GM15510 (cell line): ENCODE results near the gene SNX10.

Experiments used
- POLR2A ChIP-seq: IDR thresholded peaks from 3 replicates; pipeline ENCODE4 v1.6.1; 2011; ENCODE audit warnings: borderline replicate concordance; ENCODE audit not compliant: insufficient read length; ENCODE audit errors: extremely low read depth

Gene SNX10

DNA sequence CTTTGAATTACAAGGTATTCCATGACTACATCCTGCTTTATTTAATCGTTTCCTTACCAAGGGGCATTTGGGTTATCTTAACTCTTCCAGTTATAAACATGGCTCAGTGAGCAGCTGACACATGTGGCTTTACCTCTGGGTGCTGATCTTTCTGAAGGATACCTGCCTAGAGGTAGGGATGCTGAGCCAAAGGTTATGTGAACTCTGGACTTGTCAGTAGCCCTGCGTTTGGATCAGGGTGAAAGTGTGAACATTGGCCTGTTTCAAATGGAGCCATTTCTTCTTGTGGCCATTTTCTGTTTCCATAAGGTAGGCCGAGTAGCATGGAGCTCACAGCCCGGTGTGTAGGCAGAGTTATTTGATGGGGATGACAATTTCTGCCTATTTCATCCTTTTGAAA, 29.2 kb downstream of the SNX10 start:
- TF ChIP-seq POLR2A = no peak

DNA sequence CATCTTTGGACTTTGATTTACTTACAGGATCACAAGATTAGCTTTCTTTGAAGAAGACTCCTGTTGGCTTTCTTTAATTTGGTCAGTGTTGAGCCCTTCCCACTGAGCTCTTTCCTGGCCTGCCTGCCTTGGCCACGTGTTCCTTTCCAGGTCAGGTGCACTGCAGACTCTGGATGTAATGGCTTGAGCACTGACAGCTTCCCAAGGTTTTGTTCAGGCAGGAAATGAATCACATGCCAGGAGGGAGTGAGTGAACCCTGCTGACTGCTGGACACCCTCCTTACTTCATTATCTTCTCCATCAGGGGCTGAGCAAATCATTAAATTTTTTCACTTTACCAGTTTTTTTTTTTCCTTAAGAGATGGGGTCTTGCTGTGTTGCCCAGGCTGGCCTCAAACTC, 29.8 kb downstream of the SNX10 start:
- no peak for TF ChIP-seq POLR2A

DNA sequence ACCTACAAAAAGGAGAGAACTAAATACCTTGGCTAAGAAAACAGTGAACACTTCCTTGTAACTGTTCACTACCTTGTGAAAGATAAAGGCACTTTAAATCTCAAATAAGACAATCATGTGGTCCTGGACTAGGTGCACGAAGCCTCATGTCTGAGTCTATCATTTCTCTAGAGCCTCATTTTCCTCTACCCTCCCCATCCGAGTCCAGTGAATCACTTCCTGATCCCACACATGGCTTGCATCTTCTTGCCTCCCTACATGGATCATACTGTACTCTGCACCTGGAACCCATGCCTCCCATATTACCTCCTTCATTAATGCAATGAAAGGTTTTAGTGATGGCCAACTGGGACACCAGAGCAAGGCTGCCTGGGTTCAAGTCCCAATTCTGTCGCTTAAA, 34.5 kb downstream of the SNX10 start:
- no peak for TF ChIP-seq POLR2A

DNA sequence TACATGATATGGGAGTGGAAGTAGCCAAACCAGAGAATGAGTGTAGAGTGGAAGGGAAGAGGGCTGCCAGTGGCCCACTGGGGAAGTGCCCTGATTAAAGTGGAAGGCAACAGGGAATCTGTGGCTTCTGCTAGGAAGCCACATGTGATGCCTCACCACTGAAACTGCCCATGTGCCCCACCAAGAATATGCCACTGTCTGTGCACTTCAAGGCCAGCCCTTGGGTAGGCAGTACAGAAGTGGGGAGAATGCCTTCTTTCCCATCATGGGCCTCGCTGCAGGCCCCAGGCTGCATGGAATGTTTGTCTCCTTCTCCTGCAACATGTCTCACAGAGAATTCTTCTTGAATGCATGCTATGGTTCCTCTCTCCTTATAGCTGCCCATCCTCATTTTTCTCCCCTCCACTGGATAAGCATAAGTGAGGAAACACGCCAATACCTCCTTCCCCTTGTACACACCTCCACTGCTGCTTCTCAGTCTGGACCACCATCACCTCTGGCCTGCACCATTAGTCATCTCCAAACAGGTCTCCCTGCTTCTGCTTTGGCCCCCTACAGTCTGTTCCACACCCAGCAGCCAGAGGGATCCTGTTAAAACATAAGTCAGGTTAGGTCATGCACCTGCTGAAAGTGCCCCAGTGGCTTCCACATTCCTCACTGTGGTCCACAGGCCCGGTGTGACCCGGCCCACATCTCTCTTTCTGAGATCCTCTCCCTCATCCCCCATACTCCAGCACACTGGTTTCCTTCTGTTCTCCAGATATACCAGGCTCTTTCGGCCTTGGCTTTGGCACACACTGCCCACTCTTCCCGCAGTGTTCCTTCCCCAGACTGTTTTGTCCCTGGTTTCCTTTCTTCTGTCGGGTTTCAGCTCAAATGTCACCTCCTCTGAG, 37.1 kb downstream of the SNX10 start:
- TF ChIP-seq POLR2A = no peak

DNA sequence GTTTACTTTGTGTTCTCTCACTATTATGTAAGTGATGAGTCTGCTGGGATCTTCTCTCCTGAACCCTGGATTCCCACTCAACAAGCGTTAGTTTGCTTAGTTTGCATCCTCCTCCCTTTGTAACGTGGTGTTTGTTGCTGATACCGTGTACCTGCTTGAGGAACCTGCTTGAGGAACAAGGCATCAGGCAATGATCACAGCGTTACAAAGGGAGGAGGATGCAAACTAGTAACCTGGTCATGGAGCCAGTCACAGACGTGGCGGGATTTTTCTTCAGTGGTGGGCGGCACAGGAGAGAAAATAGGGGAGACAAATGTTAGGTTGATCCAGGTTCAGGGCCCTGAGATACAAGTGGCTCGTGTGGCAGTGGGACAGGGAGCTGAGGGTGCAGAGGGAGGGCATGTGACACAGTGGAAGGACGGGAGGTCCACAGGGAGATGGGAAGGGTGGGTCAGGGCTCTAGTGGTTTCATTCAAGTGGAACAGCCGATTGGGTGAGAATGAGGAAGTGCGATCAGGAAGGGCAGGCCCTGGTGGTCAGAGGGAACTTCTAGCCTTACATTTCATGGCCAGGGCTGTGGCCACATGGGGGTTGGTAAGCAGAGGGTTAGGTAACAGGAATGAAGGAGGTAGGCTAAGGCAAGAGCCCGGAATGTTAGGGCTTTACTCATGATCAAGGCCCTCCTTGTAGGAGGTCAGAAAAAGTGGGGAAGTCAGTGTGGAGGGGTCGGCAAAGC, 38.0 kb downstream of the SNX10 start:
- no peak for TF ChIP-seq POLR2A

DNA sequence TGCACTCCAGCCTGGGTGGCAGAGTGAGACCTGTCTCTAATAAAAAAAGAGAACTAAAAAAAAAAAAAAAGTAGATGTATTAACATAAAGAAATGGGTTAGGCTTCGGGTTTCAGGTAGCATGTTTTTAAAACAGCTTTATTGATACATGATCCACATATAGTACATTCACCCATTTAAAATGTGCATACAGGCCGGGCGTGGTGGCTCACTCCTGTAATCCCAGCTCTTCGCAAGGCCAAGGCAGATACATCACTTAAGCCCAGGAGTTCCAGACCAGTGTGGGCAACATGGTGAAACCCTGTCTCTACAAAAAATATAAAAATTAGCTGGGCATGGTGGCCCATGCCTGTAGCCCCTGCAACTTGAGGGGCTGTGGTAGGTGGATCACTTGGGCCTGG, 39.5 kb downstream of the SNX10 start:
- TF ChIP-seq POLR2A = no peak

DNA sequence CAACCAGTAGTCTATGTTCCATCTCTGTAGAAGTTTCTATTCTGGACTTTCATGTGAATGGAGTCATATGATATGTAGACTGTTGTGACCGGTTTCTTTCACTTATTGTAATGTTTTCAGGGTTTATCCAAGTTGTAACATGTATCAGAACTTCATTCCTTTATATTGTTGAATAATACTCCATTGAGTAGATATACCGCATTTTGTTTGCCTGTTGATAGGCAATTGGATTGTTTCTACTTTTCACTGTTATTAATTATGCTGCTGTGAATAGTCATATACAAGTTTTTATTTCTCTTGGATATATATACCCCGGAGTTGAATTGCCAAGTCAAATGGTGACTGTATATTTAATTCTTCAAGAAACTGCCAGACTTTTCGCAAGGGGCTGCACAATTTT, 40.1 kb downstream of the SNX10 start:
- no peak for TF ChIP-seq POLR2A

DNA sequence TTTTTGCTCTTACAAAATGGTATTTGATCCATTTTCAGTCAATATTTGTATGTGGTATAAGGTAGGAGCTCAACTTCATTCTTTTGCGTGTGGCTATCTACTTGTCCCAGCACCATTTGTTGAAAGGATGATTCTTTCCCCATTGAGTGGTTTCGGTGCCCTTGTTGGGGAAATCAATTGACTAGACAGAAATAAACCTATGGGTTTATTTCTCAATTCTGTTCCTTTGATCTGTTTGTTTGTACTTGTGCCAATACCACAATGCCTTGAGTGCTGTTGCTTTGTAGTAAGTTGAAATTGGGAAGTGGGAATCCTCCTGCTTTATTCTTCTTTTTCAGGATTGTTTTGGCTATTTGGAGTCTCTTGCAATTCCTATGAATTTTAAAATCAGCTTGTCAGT, 41.0 kb downstream of the SNX10 start:
- TF ChIP-seq POLR2A = no peak

DNA sequence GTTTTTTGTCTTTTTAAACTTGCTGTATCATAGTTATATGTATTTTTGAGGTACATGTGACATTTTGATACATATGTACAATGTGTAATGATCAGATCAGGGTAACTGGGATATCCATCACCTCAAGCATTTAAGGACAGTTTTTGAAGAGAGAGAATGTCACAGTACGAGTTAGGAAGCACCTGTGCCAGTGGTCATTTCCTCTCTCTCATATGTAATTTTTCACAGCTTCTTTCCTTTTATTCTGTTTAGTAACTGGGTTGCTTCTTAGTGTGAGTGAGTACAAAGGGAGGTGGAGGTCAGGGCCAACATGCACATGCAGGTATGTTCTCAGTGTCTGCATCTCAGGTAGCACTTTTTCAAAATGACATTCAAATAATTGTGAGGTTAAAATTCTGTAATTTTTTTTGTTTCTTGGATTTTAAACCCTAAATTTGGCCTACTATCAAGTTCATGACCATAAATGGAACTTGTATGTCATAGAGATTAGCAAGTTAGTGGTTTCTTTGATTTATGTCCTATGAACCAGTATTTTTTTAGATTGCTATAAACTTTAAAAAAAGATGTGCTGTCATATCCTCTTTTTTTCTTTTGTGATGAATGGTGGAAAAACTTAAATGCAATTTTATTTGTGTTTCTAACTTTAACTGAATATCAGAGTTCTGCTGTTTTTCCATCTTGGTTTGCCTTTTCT, 42.7 kb downstream of the SNX10 start:
- TF ChIP-seq POLR2A = no peak

DNA sequence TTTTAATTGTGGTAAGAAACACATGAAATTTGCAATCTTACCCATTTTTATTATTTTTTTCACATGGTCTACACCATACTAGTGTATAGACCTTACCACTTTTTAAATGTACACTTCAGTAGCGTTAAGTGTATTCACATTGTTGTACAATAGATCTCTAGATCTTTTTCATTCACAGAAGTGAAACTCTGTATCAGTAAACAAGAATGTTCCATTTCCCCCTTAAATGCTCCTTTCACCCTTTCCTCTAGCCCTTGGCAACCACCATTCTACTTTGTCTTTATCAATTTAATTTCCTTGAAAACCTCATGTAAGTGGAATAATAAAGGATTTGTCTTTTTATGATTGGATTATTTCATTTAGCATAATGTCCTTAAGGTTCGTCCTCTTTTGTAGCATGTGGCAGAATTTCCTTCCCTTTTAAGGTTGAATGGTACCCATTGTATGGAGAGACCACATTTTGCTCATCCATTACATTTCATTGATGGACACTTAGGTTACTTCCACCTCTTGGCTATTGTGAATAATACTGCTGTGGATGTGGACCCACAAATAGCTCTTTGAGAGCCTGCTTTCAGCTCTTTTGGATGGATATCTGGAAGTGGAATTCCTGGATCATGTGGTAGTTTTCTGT, 45.7 kb downstream of the SNX10 start:
- no peak for TF ChIP-seq POLR2A

DNA sequence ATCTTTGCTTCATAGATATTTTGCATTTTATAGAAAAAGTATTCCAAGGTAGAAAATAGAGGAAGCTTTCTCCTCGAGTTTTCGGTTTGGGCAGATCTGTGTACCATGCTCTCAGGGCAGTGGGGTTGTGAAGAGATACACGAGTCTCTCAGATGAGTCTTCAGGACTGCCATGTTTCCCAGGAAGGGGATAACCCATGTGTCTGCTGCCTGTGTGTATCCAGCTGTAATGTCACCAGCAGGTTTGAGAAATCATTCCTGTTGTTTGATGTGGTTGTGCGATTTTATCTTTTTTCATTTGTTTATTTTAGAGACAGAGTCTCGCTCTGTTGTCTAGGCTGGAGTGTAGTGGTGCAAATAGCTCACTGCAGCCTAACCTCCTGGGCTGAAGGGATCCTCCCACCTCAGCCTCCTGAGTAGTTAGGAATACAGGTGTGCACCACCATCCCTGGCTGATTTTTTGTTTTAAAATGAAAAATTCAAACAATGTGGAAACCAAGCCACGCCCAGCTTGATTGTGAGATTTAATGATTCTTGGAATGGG, 48.9 kb downstream of the SNX10 start:
- no peak for TF ChIP-seq POLR2A

DNA sequence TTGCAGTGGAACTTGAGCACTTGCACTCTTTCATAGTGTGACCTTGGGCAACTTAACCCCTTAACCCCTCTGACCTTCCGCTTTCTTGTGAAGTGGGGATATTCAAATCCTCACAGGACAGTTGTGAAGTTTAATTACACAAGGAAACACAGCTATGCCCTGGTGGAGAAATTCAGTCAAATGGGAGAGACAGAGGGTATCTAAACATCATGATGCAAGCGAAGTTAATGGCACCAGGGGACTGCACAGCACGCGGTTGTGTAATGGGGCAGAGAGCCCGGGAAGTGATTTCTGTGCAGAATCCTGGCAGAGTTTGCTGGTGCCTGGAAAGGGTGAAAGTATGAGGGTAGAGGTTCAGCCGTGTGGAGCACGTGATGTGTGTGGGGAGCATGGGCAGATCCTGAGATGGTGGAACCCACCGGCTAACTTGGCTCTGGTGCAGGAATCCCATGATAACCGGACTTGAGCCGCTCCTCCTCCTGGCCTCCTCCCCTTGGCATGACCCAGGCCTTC, 51.7 kb downstream of the SNX10 start:
- TF ChIP-seq POLR2A = no peak

DNA sequence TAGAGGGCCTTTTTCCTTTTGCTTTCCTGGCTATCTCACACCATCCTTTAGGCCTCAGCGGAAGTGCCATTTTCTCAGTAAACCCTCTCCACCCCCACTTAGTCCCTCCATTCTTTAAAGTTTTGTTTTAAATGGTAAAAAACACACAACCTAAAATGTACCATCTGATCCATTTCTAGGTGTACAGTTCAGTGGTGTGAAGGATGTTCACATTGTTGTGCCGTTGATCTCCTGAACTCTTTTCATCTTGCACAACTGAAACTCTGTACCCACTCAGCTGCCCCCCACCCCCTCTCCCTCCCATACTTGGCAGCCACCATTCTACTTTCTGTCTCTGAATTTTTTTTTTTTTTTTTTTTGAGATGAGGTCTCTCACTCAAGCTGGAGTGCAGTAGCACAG, 52.2 kb downstream of the SNX10 start:
- TF ChIP-seq POLR2A = no peak

DNA sequence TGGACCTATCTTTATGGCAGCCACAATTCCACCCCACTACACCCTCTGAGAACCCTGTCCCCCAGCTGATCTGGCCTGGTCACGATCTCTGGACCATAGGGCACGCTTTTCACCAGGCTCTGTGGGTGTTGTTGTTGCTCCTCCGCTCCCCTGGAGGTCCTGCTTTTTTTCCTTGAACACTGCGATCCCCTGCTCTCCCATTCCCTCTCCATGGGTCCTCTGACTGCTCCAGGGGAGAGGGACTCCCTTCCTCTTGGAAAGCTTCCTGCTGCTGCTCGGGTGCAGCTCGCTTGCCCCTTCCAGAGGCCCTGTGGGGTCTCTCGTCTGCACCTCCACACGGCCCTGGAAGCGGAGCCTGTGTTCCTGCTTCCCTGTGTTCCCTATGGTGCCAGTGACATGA, 53.5 kb downstream of the SNX10 start:
- TF ChIP-seq POLR2A = no peak
